WI38 (cell line): Measurements from ENCODE around the gene XXYLT1.
A peak's percentile ranks its signal among the peaks of the same experiment; 100 is the strongest.

Source experiments
- H3K4me3 ChIP-seq: 2 replicates; pipeline ENCODE4 v1.5.1; 2011; ENCODE audit warnings: low read depth, mild to moderate bottlenecking, control low read depth, low read length
- CTCF ChIP-seq: IDR thresholded peaks from 2 replicates; pipeline ENCODE4 v1.5.1; 2012; ENCODE audit warnings: low read depth, mild to moderate bottlenecking, control low read depth, low read length

XXYLT1 gene

GRCh38 chr3:195266428-195266827 lies 4.5 kb downstream of the XXYLT1 start:
- no peak for TF ChIP-seq CTCF
- H3K4me3 ChIP-seq: no peak overlapping the region

GRCh38 chr3:195265363-195265976 lies 5.5 kb downstream of the XXYLT1 start:
- H3K4me3 ChIP-seq: no peak overlapping the region
- no peak for TF ChIP-seq CTCF

- TF ChIP-seq CTCF: no peak
- H3K4me3 ChIP-seq: no peak overlapping the region
Observed at GRCh38 chr3:195263925-195264600, 6.9 kb downstream of the XXYLT1 start.

GRCh38 chr3:195263193-195263924 lies 7.6 kb downstream of the XXYLT1 start:
- no peak overlapping the region for H3K4me3 ChIP-seq
- TF ChIP-seq CTCF: no peak

- H3K4me3 ChIP-seq: no peak overlapping the region
- no peak for TF ChIP-seq CTCF
Observed at GRCh38 chr3:195261925-195262324, 9.0 kb downstream of the XXYLT1 start.

- no peak for TF ChIP-seq CTCF
- peak overlapping the region; percentile 68 for H3K4me3 ChIP-seq
Observed at GRCh38 chr3:195260280-195260905, 10.6 kb downstream of the XXYLT1 start.
